NCI-H510A (cell line): ENCODE measurements around the gene STX8.
"Not testable (repeated sequence)": the region's sequence is repeated elsewhere in the genome, so short reads cannot be mapped to it uniquely, and the experiment has no call there.

Source experiments
- DNase-seq: peaks from one replicate; lab custom pipeline; 2025; lab: John Stamatoyannopoulos, UW

The STX8 gene

GRCh38 chr17:9557161-9557755, 18.4 kb downstream of the STX8 start:
- DNase-seq, result no peak

- DNase-seq, result not testable (repeated sequence)
These were observed 20.9 kb downstream of the STX8 start for GRCh38 chr17:9554715-9555114.

GRCh38 chr17:9553596-9553995, 22.0 kb downstream of the STX8 start:
- DNase-seq, result no peak

GRCh38 chr17:9553181-9553580, 22.4 kb downstream of the STX8 start:
- DNase-seq, result no peak

- no peak for DNase-seq
These were observed 26.4 kb downstream of the STX8 start for GRCh38 chr17:9549215-9549614.

GRCh38 chr17:9544221-9544620, 31.4 kb downstream of the STX8 start:
- DNase-seq, result no peak

- DNase-seq, result no peak
These were observed 33.9 kb downstream of the STX8 start for GRCh38 chr17:9541718-9542117.

- DNase-seq, result no peak
These were observed 37.0 kb downstream of the STX8 start for GRCh38 chr17:9538626-9539025.

GRCh38 chr17:9537177-9537776, 38.3 kb downstream of the STX8 start:
- DNase-seq, result no peak

GRCh38 chr17:9536061-9536460, 39.6 kb downstream of the STX8 start:
- no peak for DNase-seq

GRCh38 chr17:9533441-9533840, 42.2 kb downstream of the STX8 start:
- DNase-seq, result no peak

- DNase-seq, result no peak
These were observed 42.9 kb downstream of the STX8 start for GRCh38 chr17:9532715-9533114.

- no peak for DNase-seq
These were observed 44.6 kb downstream of the STX8 start for GRCh38 chr17:9531034-9531433.

- DNase-seq, result no peak
These were observed 46.5 kb downstream of the STX8 start for GRCh38 chr17:9529033-9529700.

GRCh38 chr17:9527788-9528187, 47.8 kb downstream of the STX8 start:
- DNase-seq, result no peak

GRCh38 chr17:9522074-9522473, 53.5 kb downstream of the STX8 start:
- DNase-seq, result no peak

- no peak for DNase-seq
These were observed 54.6 kb downstream of the STX8 start for GRCh38 chr17:9521062-9521461.

- DNase-seq, result no peak
These were observed 55.0 kb downstream of the STX8 start for GRCh38 chr17:9520649-9521048.

GRCh38 chr17:9519583-9520272, 55.9 kb downstream of the STX8 start:
- no peak for DNase-seq

- DNase-seq, result no peak
These were observed 58.2 kb downstream of the STX8 start for GRCh38 chr17:9517396-9517795.

- DNase-seq, result no peak
These were observed 62.4 kb downstream of the STX8 start for GRCh38 chr17:9513266-9513665.

GRCh38 chr17:9512323-9513168, 63.1 kb downstream of the STX8 start:
- DNase-seq, result no peak
